ENCODE results near the gene COL17A1.

DNA sequence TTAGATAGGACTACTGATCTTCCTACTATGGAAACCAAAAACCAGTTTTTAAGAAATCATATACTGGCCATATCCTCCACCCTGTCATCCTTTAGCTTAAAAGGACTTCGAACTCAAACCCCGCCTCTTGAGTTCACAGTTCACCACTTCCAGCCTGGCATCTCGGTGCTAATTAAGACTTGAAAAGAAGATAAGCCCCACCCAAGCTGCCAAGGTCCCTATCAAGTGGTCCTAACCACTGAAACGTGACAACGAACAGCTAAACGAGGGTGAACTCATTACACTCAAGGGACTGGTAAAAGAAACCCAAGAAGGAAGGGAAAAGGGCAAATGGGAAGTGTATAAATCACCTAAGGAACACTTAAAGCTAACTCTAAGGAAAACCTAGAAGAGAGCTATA lies 16.1 kb downstream of the COL17A1 start:
- TF ChIP-seq, protein P1, sequence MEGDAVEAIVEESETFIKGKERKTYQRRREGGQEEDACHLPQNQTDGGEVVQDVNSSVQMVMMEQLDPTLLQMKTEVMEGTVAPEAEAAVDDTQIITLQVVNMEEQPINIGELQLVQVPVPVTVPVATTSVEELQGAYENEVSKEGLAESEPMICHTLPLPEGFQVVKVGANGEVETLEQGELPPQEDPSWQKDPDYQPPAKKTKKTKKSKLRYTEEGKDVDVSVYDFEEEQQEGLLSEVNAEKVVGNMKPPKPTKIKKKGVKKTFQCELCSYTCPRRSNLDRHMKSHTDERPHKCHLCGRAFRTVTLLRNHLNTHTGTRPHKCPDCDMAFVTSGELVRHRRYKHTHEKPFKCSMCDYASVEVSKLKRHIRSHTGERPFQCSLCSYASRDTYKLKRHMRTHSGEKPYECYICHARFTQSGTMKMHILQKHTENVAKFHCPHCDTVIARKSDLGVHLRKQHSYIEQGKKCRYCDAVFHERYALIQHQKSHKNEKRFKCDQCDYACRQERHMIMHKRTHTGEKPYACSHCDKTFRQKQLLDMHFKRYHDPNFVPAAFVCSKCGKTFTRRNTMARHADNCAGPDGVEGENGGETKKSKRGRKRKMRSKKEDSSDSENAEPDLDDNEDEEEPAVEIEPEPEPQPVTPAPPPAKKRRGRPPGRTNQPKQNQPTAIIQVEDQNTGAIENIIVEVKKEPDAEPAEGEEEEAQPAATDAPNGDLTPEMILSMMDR (IDR thresholded peaks at IDR 0.05) = no peak
- no peak for TF ChIP-seq POLR2A (IDR thresholded peaks at IDR 0.05)
